ENCODE data around the gene ABCB9. TPM values are rescaled to one million over a fixed set of nuclear protein-coding genes. Genes with fewer than 3 reads are reported as not detected.

Gene ABCB9
- total and polyA plus RNA-seq, 8 donors, result 1.3 to 6.7 (median 3.1) TPM

GRCh38 chr12:122965321-122965751 is 927 bp downstream of the ABCB9 start:
- H3K27me3 ChIP-seq, result no peaks in the 10 kb centered on the region
- no peaks in the 10 kb centered on the region for H3K36me3 ChIP-seq
- ATAC-seq (no peak), DNase-seq (peak in 2 of 6 donors; percentile 58 to 75), FAIRE-seq (no peak)
- peaks cover 15 to 34% (median 19%) of the 10 kb centered on the region in 3 donors for H3K4me1 ChIP-seq
- intact Hi-C loops (cut with DNase I), result no loop called here
- no peak for TF ChIP-seq CTCF (IDR thresholded peaks at IDR 0.05)
- H3K27ac ChIP-seq, result no peak overlapping the region
- H3K9me3 ChIP-seq, result no peaks in the 10 kb centered on the region
- peak overlapping the region in 2 of 4 donors; percentile 52 to 67 for H3K4me3 ChIP-seq
- 64 to 67% methylated on average over 12 of the region's 12 CpGs for WGBS, 2 donors

GRCh38 chr12:122964439-122965257 is 1.6 kb downstream of the ABCB9 start:
- H3K9me3 ChIP-seq, result no peaks in the 10 kb centered on the region
- no peak overlapping the region for H3K4me3 ChIP-seq
- no peaks in the 10 kb centered on the region for H3K27me3 ChIP-seq
- no peaks in the 10 kb centered on the region for H3K36me3 ChIP-seq
- no peak for ATAC-seq
- intact Hi-C loops (cut with DNase I), result no loop called here
- peak in 1 of 6 donors; percentile 18 for DNase-seq
- no peak overlapping the region for H3K27ac ChIP-seq
- no peak for FAIRE-seq
- TF ChIP-seq CTCF (IDR thresholded peaks at IDR 0.05), result no peak
- WGBS, 2 donors, result 79 to 86% methylated on average over 19 of the region's 19 CpGs
- H3K4me1 ChIP-seq, result peaks cover 15 to 34% (median 19%) of the 10 kb centered on the region in 3 donors

- TF ChIP-seq CTCF (IDR thresholded peaks at IDR 0.05), result no peak
- Histone ChIP-seq H3K9me3 (no peaks in the 10 kb centered on the region), H3K27me3 (no peaks in the 10 kb centered on the region), H3K4me1 (peaks cover 15 to 34% (median 19%) of the 10 kb centered on the region in 3 donors), H3K36me3 (no peaks in the 10 kb centered on the region), H3K4me3 (no peak overlapping the region), H3K27ac (peak overlapping the region in 1 of 4 donors; percentile 22)
- intact Hi-C loops (cut with DNase I), result no loop called here
- FAIRE-seq (no peak), DNase-seq (peak; percentile 56 to 85 (median 74)), ATAC-seq (peak in 3 of 4 donors; percentile 1 to 12 (median 5))
- 8 to 16% methylated on average over 8 of the region's 8 CpGs for WGBS, 2 donors
Observed at GRCh38 chr12:122963941-122964265, 2.4 kb downstream of the ABCB9 start.

- FAIRE-seq (no peak), ATAC-seq (peak in 3 of 4 donors; percentile 7 to 22 (median 14)), DNase-seq (peak in 1 of 6 donors; percentile 56)
- WGBS, 2 donors, result 49 to 54% methylated on average over 10 of the region's 10 CpGs
- Histone ChIP-seq H3K27ac (peak overlapping the region; percentile 45 to 76 (median 56)), H3K9me3 (no peaks in the 10 kb centered on the region), H3K4me1 (peaks cover 15 to 34% (median 19%) of the 10 kb centered on the region in 3 donors), H3K27me3 (no peaks in the 10 kb centered on the region), H3K4me3 (no peak overlapping the region), H3K36me3 (no peaks in the 10 kb centered on the region)
- intact Hi-C loops (cut with DNase I), result no loop called here
- no peak for TF ChIP-seq CTCF (IDR thresholded peaks at IDR 0.05)
Observed at GRCh38 chr12:122961531-122962329, 4.5 kb downstream of the ABCB9 start.

All from pancreas (tissue), 10 donors.